Measurements from ENCODE around the gene IL22RA1. TPM values are rescaled to one million over a fixed set of nuclear protein-coding genes. Genes with fewer than 3 reads are reported as not detected.

Gene IL22RA1
- total RNA-seq, 4 donors from 2014 or later, result 34.7 to 53.1 (median 45.9) TPM

DNA sequence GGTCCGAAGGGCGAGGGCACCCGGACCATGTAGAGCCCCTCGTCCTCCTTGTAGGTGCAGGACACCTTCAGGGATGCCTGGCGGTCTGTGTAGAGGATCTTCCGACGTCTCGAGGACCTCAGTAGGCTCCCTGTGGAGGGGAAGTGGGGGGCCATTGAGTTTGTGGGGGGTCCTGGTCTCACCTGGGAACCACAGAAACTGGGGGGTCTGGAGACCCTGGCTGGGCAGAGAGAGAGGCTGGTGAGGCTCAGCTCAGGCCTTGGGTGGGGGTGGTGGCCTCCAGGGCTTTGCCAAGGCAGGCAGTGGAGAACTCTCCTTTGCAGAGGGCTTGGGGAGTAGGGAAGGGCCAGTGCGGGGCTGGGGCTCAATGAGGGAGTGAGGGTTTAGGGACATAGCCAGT is 50.0 kb downstream of the IL22RA1 start:
- WGBS, 2 donors, result 95 to 98% methylated on average over 8 to 9 of the region's 9 CpGs
- intact Hi-C loops (cut with DNase I; ENCODE audit: low total_unique reads), result no loop called here
- DNase-seq (ENCODE audit: low spot score in 2 of 2), result no peak
- TF ChIP-seq POLR2A (IDR thresholded peaks at IDR 0.05), result no peak
- TF ChIP-seq, protein P1, sequence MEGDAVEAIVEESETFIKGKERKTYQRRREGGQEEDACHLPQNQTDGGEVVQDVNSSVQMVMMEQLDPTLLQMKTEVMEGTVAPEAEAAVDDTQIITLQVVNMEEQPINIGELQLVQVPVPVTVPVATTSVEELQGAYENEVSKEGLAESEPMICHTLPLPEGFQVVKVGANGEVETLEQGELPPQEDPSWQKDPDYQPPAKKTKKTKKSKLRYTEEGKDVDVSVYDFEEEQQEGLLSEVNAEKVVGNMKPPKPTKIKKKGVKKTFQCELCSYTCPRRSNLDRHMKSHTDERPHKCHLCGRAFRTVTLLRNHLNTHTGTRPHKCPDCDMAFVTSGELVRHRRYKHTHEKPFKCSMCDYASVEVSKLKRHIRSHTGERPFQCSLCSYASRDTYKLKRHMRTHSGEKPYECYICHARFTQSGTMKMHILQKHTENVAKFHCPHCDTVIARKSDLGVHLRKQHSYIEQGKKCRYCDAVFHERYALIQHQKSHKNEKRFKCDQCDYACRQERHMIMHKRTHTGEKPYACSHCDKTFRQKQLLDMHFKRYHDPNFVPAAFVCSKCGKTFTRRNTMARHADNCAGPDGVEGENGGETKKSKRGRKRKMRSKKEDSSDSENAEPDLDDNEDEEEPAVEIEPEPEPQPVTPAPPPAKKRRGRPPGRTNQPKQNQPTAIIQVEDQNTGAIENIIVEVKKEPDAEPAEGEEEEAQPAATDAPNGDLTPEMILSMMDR (IDR thresholded peaks at IDR 0.05), result no peak
- no peak overlapping the region for H3K4me3 ChIP-seq (ENCODE audit: low read depth, poor library complexity, severe bottlenecking)

GRCh38 chr1:24091971-24092482 is 50.9 kb downstream of the IL22RA1 start:
- DNase-seq (ENCODE audit: low spot score in 2 of 2), result no peak
- WGBS, 2 donors, result 76 to 89% methylated on average over 7 to 13 of the region's 13 CpGs
- H3K4me3 ChIP-seq (ENCODE audit: low read depth, poor library complexity, severe bottlenecking), result no peak overlapping the region
- intact Hi-C loops (cut with DNase I; ENCODE audit: low total_unique reads), result no loop called here
- TF ChIP-seq, protein P1 (IDR thresholded peaks at IDR 0.05), result no peak
- no peak for TF ChIP-seq POLR2A (IDR thresholded peaks at IDR 0.05)

GRCh38 chr1:24090736-24091135 is 52.2 kb downstream of the IL22RA1 start:
- 96 to 97% methylated on average over 10 to 11 of the region's 11 CpGs for WGBS, 2 donors
- H3K4me3 ChIP-seq (ENCODE audit: low read depth, poor library complexity, severe bottlenecking), result no peak overlapping the region
- no peak for DNase-seq (ENCODE audit: low spot score in 2 of 2)
- TF ChIP-seq POLR2A (IDR thresholded peaks at IDR 0.05), result no peak
- TF ChIP-seq, protein P1 (IDR thresholded peaks at IDR 0.05), result no peak
- intact Hi-C loops (cut with DNase I; ENCODE audit: low total_unique reads), result no loop called here

DNA sequence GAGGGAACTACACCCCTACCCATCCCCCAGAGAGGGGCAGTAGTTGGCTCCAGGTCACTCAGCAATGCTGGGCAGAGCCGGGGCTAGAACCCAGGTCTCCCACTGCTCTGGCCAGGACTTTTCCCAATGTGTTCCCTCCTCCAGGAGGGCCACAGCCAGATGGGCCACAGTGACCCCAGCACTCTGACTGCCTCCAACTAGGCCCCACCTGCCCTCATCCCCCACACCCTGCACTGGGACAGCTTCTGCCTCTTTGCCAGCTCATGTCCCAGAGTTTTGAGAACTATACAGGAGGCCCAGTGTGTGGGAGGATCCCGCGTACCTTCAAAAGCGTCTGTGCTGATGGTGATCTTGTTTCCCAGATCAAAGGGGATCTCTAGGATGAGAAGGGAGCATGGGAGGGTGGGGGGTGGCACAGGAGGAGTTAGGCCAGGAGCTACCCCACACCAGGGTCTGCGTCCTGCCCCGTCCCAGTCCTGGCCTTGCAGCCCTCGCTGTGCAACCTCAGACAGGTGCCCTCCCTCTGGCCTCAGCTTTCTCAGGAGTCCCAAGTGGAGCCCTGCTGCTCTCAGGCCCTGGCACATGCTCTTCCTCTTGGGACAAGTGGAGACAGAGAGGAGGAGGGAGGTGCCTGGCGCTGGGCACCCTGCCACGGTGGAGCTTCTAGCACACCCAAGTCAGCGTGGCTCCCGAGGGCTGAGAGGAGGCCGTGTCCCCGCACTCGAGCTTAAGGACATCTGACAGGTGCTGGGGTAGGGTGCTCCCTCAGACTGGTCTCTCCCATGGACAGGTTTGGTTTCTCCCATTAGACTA is 53.0 kb downstream of the IL22RA1 start:
- DNase-seq (ENCODE audit: low spot score in 2 of 2), result no peak
- TF ChIP-seq, protein P1 (IDR thresholded peaks at IDR 0.05), result no peak
- no peak for TF ChIP-seq POLR2A (IDR thresholded peaks at IDR 0.05)
- intact Hi-C loops (cut with DNase I; ENCODE audit: low total_unique reads), result no loop called here
- H3K4me3 ChIP-seq (ENCODE audit: low read depth, poor library complexity, severe bottlenecking), result no peak overlapping the region
- 54 to 65% methylated on average over 13 to 14 of the region's 14 CpGs for WGBS, 2 donors

DNA sequence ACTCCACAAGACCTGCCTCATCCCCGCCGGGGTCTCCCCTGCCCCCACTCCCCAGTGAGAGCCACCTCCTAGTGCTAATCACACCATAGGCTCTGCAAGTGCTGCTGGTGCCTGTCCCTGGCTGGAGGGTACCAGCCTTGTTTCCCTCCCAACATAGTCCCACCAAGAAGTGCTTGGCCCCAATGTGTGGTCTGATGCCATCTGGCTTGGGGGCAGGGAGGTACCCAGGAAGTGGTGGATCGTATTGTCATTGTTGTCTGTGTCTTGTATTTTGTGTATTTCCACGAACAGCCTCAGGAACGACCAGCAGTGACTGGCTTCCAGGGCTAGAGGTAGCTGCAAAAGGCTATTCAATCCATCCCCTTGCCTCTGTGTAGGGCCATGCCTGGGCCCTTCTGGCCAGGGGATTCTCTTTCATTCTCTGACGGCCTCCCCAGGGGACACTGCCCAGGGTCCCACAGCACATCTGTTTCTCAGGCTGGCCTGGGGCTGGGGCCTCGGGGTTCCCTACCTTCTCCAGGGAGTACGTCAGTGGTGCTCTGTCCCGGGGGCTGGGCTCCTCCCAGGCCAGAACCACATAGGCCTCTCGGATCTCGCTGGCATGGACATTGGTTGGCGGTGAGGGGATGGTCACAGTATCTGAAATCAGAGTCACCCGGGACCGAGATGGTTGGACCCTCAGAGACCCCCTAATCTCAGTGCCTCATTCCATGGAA is 53.8 kb downstream of the IL22RA1 start:
- H3K4me3 ChIP-seq (ENCODE audit: low read depth, poor library complexity, severe bottlenecking), result no peak overlapping the region
- DNase-seq (ENCODE audit: low spot score in 2 of 2), result no peak
- 75 to 82% methylated on average over 12 to 14 of the region's 14 CpGs for WGBS, 2 donors
- intact Hi-C loops (cut with DNase I; ENCODE audit: low total_unique reads), result no loop called here
- TF ChIP-seq, protein P1 (IDR thresholded peaks at IDR 0.05), result no peak
- no peak for TF ChIP-seq POLR2A (IDR thresholded peaks at IDR 0.05)

Data from lower leg skin (tissue), 4 donors.